ENCODE measurements around the gene FBXO48.
"Not testable (repeated sequence)": the region's sequence is repeated elsewhere in the genome, so short reads cannot be mapped to it uniquely, and the experiment has no call there.

The FBXO48 gene, protein sequence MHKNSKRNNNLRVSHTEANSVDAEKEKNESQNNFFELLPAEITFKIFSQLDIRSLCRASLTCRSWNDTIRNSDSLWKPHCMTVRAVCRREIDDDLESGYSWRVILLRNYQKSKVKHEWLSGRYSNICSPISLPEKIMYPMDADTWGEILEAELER
- 2.2 to 7.0 (median 3.9) reads per million in 18 experiments for total RNA-seq

GRCh38 chr2:68467077-68467960 is at the start of gene FBXO48, which contains the start of gene APLF:
Gene FBXO48 (minus strand): TSS chr2:68467294. CDS start chr2:68465145, 2,149 bp downstream.
Gene APLF (plus strand): TSS chr2:68467585. CDS start chr2:68467732, 147 bp downstream.
- peak; percentile 99 to 100 for DNase-seq

DNA sequence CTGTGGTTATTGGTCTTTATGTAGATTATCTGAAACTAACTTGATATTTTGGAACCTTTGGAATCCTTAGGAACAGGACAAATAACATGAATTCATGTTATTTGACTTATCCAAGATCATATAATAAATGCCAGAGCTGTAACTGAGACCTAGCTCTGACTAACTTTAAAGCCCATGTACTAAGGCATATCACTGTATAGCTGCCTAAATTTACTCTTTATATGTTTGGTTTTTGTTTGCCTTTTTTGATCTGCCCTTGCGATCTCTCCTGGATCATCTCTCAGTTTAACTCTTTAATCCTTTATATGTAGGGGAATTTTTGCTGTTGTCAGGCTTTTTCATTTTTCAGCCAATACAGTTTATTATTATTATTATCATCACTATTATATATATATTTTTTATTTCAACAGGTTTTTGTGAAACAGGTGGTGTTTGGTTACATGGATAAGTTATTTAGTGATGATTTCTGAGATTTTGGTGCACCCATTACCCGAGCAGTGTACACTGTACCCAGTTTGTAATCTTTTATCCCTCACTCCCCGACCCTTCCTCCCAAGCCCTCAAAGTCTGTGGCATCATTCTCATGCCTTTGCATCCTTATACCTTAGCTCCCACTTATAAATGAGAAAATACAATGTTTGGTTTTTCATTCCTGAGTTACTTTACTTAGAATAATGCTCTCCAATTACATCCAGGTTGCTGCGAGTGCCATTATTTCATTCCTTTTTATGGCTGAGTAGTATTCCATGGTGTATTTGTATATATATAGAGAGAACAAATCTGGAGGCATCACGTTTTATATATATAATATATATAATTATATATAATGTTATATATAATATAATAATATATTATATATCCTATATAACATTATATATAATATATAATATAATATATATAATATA is 49.2 kb upstream of the FBXO48 start:
- DNase-seq: no peak

- no peak for DNase-seq
Measured at GRCh38 chr2:68514316-68514929, 47.3 kb upstream of the FBXO48 start.

- DNase-seq: peak in 1 of 2 donors; percentile 10
Measured at GRCh38 chr2:68512966-68513365, 45.9 kb upstream of the FBXO48 start.

GRCh38 chr2:68512326-68512725 is 45.2 kb upstream of the FBXO48 start:
- DNase-seq: peak; percentile 89 to 91

- peak in 1 of 2 donors; percentile 11 for DNase-seq
Measured at GRCh38 chr2:68506170-68506569, 39.1 kb upstream of the FBXO48 start.

DNA sequence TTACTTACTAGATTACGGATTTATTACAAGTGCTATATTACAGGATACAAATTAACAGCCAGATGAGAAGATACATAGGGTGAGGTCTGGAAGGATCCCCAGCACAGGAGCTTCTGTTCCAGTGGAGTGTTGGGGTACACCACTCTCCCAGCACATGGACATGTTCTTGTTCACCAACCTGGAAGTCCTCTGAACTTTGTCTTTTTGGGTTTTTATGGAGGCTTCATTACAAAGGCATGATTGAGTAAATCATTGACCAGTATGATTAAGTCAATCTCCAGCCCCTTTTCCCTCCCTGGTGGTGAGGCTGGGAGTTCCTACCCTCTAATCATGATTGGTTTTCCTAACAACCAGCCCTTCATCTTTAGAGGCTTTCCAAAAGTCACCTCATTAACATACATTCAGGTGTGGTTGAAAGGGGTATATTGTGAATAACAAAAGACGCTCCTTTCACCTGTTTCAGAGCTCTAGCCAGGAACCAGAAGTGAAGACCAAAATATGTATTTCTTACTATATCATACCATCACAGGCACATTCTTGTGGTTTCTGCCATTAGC is 38.6 kb upstream of the FBXO48 start:
- no peak for DNase-seq

DNA sequence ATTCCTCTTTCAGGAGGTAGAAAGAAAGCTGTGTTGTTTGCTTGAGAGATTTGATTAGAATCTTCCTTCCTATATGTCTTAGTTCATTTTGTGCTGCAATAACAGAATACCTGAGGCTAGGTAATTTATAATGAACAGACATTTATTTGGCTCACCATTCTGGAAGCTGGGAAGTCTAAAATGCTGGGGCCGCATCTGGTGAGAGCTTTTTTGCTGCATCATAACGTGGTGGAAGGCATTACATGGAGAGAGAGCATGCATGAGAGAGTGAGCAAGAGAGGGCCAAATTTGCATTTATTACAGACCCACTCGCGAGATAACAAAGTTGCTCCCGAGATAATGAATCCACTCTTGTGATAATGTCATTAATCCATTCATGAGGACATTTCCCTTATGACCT is 34.7 kb upstream of the FBXO48 start:
- DNase-seq: no peak

DNA sequence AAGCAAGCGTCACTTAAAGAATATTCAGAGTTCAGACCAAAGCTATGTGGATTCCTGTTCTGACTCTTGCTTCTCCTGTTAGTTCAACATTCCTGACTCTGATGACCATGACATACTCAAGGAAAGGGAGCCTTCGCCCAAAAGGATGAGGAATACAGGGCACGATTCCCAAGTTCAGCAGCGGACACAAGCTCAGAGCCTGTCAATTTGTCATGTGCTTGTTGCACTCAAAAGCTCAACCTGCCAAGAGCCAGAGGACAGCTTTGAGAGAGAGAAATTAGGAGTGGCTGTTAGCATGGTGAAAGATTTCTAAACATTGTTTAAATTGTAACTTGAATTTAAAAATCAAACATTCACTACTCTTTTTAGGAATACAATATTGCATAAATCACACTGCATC is 33.6 kb upstream of the FBXO48 start:
- no peak for DNase-seq

- no peak for DNase-seq
Measured at GRCh38 chr2:68499133-68499532, 32.0 kb upstream of the FBXO48 start.

DNA sequence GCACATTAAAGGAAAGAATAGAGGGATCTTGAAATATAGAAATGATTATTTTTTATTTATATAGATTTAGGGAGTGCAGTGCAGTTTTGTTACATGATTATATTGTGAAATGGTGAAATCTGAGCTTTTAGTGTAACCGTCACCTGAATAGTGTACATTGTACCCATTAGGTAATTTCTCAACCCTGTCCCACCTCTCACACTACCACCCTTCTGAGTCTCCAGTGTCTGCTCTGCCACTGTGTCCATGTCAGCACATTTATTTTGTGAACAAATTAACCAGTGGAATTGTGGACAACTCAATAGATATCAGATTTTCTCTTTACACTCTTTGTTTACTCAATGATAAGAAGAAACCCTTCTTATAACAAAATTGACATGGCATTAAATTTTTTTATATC is 24.5 kb upstream of the FBXO48 start:
- no peak for DNase-seq

DNA sequence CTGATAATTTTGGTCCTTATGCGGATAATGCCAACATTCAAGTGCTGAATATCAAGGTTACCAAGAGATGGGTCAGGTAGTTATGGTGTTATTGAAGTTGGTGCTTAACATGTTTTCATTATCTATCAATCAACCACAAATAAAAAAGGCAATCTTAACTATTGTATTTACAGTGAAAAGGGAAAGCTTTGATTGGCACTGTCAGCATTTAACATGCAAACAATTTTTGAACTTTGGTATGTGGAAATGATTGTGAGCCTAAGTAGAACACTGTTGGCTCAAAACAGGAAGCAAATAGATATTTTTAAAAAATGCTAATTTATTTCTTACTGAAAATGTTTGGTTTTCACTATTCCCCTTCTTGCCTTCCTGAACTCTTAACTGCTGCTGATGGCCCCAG is 22.2 kb upstream of the FBXO48 start:
- no peak for DNase-seq

GRCh38 chr2:68488605-68489004 is 21.5 kb upstream of the FBXO48 start:
- DNase-seq: not testable (repeated sequence)

DNA sequence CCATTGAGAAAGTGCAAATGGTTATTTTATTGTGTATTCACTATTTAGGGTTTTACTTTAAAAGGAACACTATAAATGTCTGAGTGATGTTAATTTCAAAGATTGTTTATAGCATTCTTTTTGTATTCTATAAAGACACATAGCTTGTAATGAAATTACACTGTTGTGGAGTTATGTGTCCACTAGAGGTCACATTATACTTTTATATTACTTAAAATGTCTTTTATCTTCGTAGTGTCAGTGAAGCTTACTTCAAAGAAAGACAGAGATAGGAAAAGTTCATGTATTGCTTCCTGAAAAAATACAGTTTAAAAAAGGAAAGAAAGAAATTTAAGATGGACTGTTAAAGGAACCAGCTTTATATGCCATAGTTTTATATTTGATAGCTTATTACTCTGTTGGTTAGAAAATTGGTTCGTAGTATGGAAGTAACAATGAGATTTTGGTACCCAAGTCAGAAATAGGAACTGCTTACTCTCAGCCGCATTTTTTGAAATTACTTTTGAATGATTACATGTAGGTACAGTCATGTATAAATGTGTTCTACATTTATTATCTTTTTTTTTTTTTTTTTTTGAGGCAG is 20.8 kb upstream of the FBXO48 start:
- DNase-seq: peak in 1 of 2 donors; percentile 72

DNA sequence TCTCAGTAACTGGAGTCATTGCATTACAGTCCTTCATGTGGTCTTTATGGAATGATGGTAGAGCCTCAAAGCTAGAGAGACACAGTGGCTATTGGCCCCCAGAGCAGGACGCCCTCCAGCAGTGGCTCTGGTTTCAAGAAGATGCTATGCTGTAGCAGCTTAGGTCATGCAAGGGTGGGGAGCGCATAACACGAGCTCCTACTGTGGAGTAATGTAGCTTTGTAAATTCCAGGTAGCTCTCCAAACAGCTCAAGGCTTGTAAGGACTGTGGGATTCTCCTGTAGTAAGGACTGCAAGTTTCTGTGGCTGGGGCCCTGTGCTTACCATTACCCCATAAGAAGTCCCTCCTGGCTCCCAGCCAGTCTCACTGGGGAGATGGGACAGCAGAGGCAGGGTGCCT is 15.9 kb upstream of the FBXO48 start:
- DNase-seq: no peak

- DNase-seq: no peak
Measured at GRCh38 chr2:68482296-68482820, 15.3 kb upstream of the FBXO48 start.

GRCh38 chr2:68478688-68479087 is 11.6 kb upstream of the FBXO48 start:
- no peak for DNase-seq

DNA sequence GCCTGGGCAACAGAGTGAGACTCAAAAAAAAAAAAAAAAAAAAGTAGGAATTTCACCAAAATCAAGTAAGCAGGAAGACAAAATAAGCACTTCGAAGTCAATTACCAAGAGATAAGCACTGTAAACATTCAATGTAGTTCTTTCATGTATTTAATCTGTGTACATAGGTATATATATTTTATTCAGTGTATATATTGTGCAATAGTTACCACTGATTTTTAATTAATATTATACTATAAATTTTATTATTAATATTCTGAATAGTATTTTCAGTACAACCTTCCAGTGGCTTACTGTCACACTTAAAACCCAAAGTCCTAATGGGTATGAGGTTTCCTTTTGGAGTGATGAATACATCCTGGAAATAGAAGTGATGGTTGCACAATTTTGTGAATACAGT is 9.4 kb upstream of the FBXO48 start:
- no peak for DNase-seq

- DNase-seq: no peak
Measured at GRCh38 chr2:68475576-68475975, 8.5 kb upstream of the FBXO48 start.

GRCh38 chr2:68475110-68475509 is 8.0 kb upstream of the FBXO48 start:
- DNase-seq: no peak

DNA sequence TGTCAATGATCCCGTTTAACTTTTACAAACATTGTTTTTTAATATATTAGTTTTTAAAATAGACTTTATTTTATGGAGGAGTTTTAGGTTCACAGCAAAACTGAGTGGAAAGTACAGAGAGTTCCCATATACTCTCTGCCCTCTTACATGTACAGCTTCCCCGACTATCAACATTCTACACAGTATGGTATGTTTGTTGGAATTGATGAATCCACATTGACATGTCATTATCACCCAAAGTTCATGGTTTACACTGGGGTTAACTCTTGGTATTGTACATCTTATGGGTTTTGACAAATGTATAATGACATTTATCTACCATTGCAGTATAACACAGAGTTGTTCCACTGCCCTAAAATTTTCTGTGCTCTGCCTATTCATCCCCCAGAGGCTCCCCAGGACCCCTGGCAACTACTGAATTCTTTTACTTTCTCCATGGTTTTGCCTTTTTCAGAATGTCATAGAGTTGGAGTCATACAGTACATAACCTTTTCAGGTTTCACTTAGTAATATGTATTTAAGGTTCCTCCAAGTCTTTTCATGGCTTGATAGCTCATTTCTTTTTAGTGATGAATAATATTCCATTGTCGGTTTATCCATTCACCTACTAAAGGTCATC is 5.8 kb upstream of the FBXO48 start:
- no peak for DNase-seq

Data from inflammatory macrophage (primary cell).